H9 (cell line): ENCODE data around the gene KLB. TPM values are rescaled to one million over a fixed set of nuclear protein-coding genes. Genes with fewer than 3 reads are reported as not detected.

Experiments
- DNase-seq: peaks from one replicate; pipeline ENCODE4 v3.0.0-alpha.2; 2017
- H2AFZ ChIP-seq: one replicate; pipeline ENCODE4 v1.6.1; 2013; ENCODE audit warnings: mild to moderate bottlenecking, low read length, control low read depth, moderate library complexity
- H2AK5ac ChIP-seq: 2 replicates; pipeline ENCODE4 v1.6.1; 2013; ENCODE audit warnings: low read length, control low read depth, mixed read lengths; ENCODE audit not compliant: insufficient read length
- H2BK120ac ChIP-seq: one replicate; pipeline ENCODE4 v1.6.1; 2013; ENCODE audit warnings: low read depth, mild to moderate bottlenecking, low read length, control low read depth, inconsistent platforms; ENCODE audit not compliant: poor library complexity, severe bottlenecking
- H2BK12ac ChIP-seq: 2 replicates; pipeline ENCODE4 v1.6.1; 2013; ENCODE audit warnings: low read length, control low read depth, mixed read lengths, low read depth; ENCODE audit not compliant: insufficient read length
- H2BK15ac ChIP-seq: 2 replicates; pipeline ENCODE4 v1.6.1; 2013; ENCODE audit warnings: low read depth, low read length, control low read depth
- H2BK20ac ChIP-seq: one replicate; pipeline ENCODE4 v1.6.1; 2013; ENCODE audit warnings: low read depth, mild to moderate bottlenecking, low read length, control low read depth, inconsistent platforms; ENCODE audit not compliant: poor library complexity, severe bottlenecking
- H2BK5ac ChIP-seq: 2 replicates; pipeline ENCODE4 v1.6.1; 2013; ENCODE audit warnings: low read length, control low read depth, mixed read lengths; ENCODE audit not compliant: insufficient read length
- H3K14ac ChIP-seq: 2 replicates; pipeline ENCODE4 v1.6.1; 2013; ENCODE audit warnings: low read length, control low read depth; ENCODE audit not compliant: insufficient read depth
- H3K18ac ChIP-seq: 2 replicates; pipeline ENCODE4 v1.6.1; 2013; ENCODE audit warnings: low read depth, mild to moderate bottlenecking, mixed read lengths, low read length, control low read depth; ENCODE audit not compliant: insufficient read length
- H3K23ac ChIP-seq: 2 replicates; pipeline ENCODE4 v1.6.1; 2013; ENCODE audit warnings: low read length, control low read depth, mixed read lengths, low read depth; ENCODE audit not compliant: insufficient read length
- H3K23me2 ChIP-seq: 2 replicates; pipeline ENCODE4 v1.6.1; 2013; ENCODE audit warnings: low read depth, mild to moderate bottlenecking, mixed read lengths, low read length, control low read depth; ENCODE audit not compliant: insufficient read length, poor library complexity, severe bottlenecking
- H3K27ac ChIP-seq: 2 replicates; pipeline ENCODE4 v1.5.1; 2013; ENCODE audit warnings: low read length, control low read depth, mixed read lengths, low read depth; ENCODE audit not compliant: insufficient read length
- H3K27me3 ChIP-seq: 2 replicates; pipeline ENCODE4 v1.6.1; 2013; ENCODE audit warnings: low read length, control low read depth, inconsistent platforms; ENCODE audit not compliant: insufficient read depth
- H3K4ac ChIP-seq: 2 replicates; pipeline ENCODE4 v1.6.1; 2013; ENCODE audit warnings: low read depth, mild to moderate bottlenecking, control low read depth, inconsistent platforms, low read length, moderate library complexity
- H3K4me1 ChIP-seq: 2 replicates; pipeline ENCODE4 v1.6.1; 2013; ENCODE audit warnings: low read length, control low read depth, inconsistent platforms; ENCODE audit not compliant: insufficient read depth
- H3K4me2 ChIP-seq: 2 replicates; pipeline ENCODE4 v1.6.1; 2013; ENCODE audit warnings: low read length, control low read depth, mixed read lengths; ENCODE audit not compliant: insufficient read length, insufficient read depth
- H3K56ac ChIP-seq: 2 replicates; pipeline ENCODE4 v1.6.1; 2013; ENCODE audit warnings: low read depth, mild to moderate bottlenecking, mixed read lengths, low read length, control low read depth; ENCODE audit not compliant: insufficient read length
- H3K79me1 ChIP-seq: 2 replicates; pipeline ENCODE4 v1.6.1; 2013; ENCODE audit warnings: low read depth, mild to moderate bottlenecking, moderate library complexity, low read length, control low read depth, inconsistent platforms; ENCODE audit not compliant: insufficient read depth, poor library complexity, severe bottlenecking
- H3K79me2 ChIP-seq: 2 replicates; pipeline ENCODE4 v1.6.1; 2013; ENCODE audit warnings: low read length, control low read depth, inconsistent platforms; ENCODE audit not compliant: insufficient read depth
- H3K9ac ChIP-seq: 2 replicates; pipeline ENCODE4 v1.6.1; 2013; ENCODE audit warnings: low read length, control low read depth, mixed read lengths; ENCODE audit not compliant: insufficient read length; ENCODE audit errors: extremely low read depth
- H3K9me3 ChIP-seq: one replicate; pipeline ENCODE4 v1.6.1; 2013; ENCODE audit warnings: low read depth, low read length, inconsistent platforms; ENCODE audit not compliant: control insufficient read depth
- H3T11ph ChIP-seq: one replicate; pipeline ENCODE4 v1.6.1; 2013; ENCODE audit warnings: mild to moderate bottlenecking, low read length, control low read depth, inconsistent platforms
- H4K20me1 ChIP-seq: one replicate; pipeline ENCODE4 v1.6.1; 2013; ENCODE audit not compliant: control insufficient read depth, insufficient read length, insufficient read depth
- H4K5ac ChIP-seq: 2 replicates; pipeline ENCODE4 v1.6.1; 2013; ENCODE audit warnings: low read depth, mild to moderate bottlenecking, mixed read lengths, low read length, control low read depth; ENCODE audit not compliant: insufficient read length
- H4K8ac ChIP-seq: replicated peaks from 2 replicates; pipeline ENCODE4 v1.6.1; 2013; ENCODE audit warnings: low read length, control low read depth, mixed read lengths, low read depth; ENCODE audit not compliant: insufficient read length
- H4K91ac ChIP-seq: 2 replicates; pipeline ENCODE4 v1.6.1; 2013; ENCODE audit warnings: low read depth, mild to moderate bottlenecking, moderate library complexity, mixed read lengths, low read length, control low read depth; ENCODE audit not compliant: insufficient read length
- H3K27ac Mint-ChIP-seq, 3 experiments: 2 replicates in 2 of 3; 3 replicates in 1 of 3; pipeline ENCODE4 v1.8.0; 2020 to 2021; ENCODE audit warnings: mixed read lengths in 3 of 3, mild to moderate bottlenecking in 1 of 3, moderate library complexity in 1 of 3
- H3K27me3 Mint-ChIP-seq: 2 replicates; pipeline ENCODE4 v1.8.0; 2021; ENCODE audit warnings: low read depth, mild to moderate bottlenecking, moderate library complexity, mixed read lengths
- H3K36me3 Mint-ChIP-seq, 3 experiments: 2 replicates in 2 of 3; 3 replicates in 1 of 3; pipeline ENCODE4 v1.8.0; 2020 to 2021; ENCODE audit warnings: low read depth in 3 of 3, mixed read lengths in 3 of 3; ENCODE audit not compliant: insufficient read depth in 1 of 3
- H3K4me1 Mint-ChIP-seq, 2 experiments: 2 replicates each; pipeline ENCODE4 v1.8.0; 2020; ENCODE audit warnings: mixed read lengths in 2 of 2
- H3K4me3 Mint-ChIP-seq, 2 experiments: 2 replicates in 1 of 2; 3 replicates in 1 of 2; pipeline ENCODE4 v1.8.0; 2020 to 2021; ENCODE audit warnings: mild to moderate bottlenecking in 2 of 2, mixed read lengths in 2 of 2, moderate library complexity in 1 of 2
- H3K9me3 Mint-ChIP-seq, 2 experiments: 2 replicates in 1 of 2; 3 replicates in 1 of 2; pipeline ENCODE4 v1.8.0; 2020; ENCODE audit warnings: mild to moderate bottlenecking in 2 of 2, mixed read lengths in 2 of 2, moderate library complexity in 1 of 2
- WGBS: extraction: QIAGEN DNeasy Blood & Tissue Kit; methylation state at CpG from one replicate; pipeline ENCODE4 v1.1.7; 2013; ENCODE audit warnings: missing lambda C conversion rate, low lambda C conversion rate, mixed read lengths; ENCODE audit not compliant: insufficient read length; ENCODE audit errors: extremely low coverage; 5-methylcytosine and 5-hydroxymethylcytosine counted together
- total RNA-seq: library from RNA; stranded (reverse); gene quantifications from 2 replicates; pipeline ENCODE4 v1.2.1, GENCODE V29; 2021
- TF ChIP-seq, protein P1 (sequence below): fragments of 200-600 bp; sonication (generic); conservative IDR thresholded peaks from 3 replicates; pipeline ENCODE4 v1.8.0; 2021; ENCODE audit warnings: antibody characterized with exemption, mild to moderate bottlenecking

Gene KLB
- total RNA-seq, 1 experiment from 2014 or later: 0.07 TPM

DNA sequence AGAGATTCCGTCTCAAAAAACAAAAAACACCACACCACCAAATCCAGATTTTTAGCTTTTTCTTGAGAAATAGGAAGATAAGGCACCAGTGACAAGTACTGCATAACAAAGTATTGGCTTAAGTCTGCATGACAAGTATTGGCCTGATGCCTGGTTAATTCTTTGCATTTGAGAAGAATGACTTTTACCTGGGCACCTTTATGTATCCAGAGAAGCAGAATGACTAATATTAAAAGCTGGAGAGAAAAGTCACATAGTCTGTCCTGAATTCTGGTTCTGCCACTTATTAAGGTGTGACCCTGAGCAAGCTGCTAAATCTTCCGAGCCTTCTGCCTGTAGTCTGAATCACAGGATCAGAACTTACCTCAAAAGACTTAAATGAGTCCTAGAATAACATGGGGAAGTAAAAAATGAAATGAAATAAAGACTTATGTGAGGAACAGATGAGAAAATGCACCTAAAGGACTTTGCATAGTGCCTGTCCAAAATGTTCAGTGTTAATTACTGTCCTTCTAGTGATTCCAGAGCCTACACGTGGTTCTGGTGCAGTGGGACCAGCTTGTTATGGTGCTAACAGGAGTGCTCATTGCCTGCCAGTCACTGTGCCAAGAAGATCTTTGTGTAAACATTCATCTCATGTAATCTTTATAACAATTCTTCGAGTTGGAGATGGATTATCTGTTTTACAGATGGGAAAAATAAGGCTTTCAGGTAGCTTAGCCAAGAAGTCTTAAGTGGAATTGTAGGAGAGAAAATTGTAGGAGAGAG, 88.9 kb downstream of the KLB start:
- H3K27me3 Mint-ChIP-seq: no peaks in the 10 kb centered on the region
- Histone ChIP-seq H2AFZ (no peak overlapping the region), H3K4ac (no peak overlapping the region), H3K56ac (no peak overlapping the region), H4K8ac (no peak overlapping the region), H3K9ac (no peak overlapping the region), H3K27me3 (no peaks in the 10 kb centered on the region), H3K4me2 (no peak overlapping the region), H4K5ac (no peak overlapping the region), H4K20me1 (no peaks in the 10 kb centered on the region), H3K79me1 (no peaks in the 10 kb centered on the region), H2BK15ac (no peak overlapping the region), H2BK12ac (no peak overlapping the region), H3K9me3 (no peaks in the 10 kb centered on the region), H3K79me2 (no peaks in the 10 kb centered on the region), H2BK20ac (no peak overlapping the region), H3K23ac (no peak overlapping the region), H3K4me1 (no peaks in the 10 kb centered on the region), H4K91ac (no peak overlapping the region), H3T11ph (no peak overlapping the region), H2BK120ac (no peak overlapping the region), H3K23me2 (no peaks in the 10 kb centered on the region), H3K18ac (no peak overlapping the region), H3K14ac (no peak overlapping the region), H3K27ac (no peak overlapping the region), H2BK5ac (no peak overlapping the region), H2AK5ac (no peak overlapping the region)
- TF ChIP-seq, protein P1, sequence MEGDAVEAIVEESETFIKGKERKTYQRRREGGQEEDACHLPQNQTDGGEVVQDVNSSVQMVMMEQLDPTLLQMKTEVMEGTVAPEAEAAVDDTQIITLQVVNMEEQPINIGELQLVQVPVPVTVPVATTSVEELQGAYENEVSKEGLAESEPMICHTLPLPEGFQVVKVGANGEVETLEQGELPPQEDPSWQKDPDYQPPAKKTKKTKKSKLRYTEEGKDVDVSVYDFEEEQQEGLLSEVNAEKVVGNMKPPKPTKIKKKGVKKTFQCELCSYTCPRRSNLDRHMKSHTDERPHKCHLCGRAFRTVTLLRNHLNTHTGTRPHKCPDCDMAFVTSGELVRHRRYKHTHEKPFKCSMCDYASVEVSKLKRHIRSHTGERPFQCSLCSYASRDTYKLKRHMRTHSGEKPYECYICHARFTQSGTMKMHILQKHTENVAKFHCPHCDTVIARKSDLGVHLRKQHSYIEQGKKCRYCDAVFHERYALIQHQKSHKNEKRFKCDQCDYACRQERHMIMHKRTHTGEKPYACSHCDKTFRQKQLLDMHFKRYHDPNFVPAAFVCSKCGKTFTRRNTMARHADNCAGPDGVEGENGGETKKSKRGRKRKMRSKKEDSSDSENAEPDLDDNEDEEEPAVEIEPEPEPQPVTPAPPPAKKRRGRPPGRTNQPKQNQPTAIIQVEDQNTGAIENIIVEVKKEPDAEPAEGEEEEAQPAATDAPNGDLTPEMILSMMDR: no peak
- WGBS: no CpG with 5 or more reads among the region's 4 CpGs
- H3K9me3 Mint-ChIP-seq: no peaks in the 10 kb centered on the region
- no peak overlapping the region for H3K4me3 Mint-ChIP-seq
- peaks cover 3 to 20% (median 12%) of the 10 kb centered on the region in 3 experiments; a peak in 5 of 7 replicates for H3K36me3 Mint-ChIP-seq
- no peak overlapping the region; a peak in 1 of 7 replicates for H3K27ac Mint-ChIP-seq
- DNase-seq: no peak
- H3K4me1 Mint-ChIP-seq: no peaks in the 10 kb centered on the region
